ENCODE data around the gene RGS4.

- TF ChIP-seq, protein P1, sequence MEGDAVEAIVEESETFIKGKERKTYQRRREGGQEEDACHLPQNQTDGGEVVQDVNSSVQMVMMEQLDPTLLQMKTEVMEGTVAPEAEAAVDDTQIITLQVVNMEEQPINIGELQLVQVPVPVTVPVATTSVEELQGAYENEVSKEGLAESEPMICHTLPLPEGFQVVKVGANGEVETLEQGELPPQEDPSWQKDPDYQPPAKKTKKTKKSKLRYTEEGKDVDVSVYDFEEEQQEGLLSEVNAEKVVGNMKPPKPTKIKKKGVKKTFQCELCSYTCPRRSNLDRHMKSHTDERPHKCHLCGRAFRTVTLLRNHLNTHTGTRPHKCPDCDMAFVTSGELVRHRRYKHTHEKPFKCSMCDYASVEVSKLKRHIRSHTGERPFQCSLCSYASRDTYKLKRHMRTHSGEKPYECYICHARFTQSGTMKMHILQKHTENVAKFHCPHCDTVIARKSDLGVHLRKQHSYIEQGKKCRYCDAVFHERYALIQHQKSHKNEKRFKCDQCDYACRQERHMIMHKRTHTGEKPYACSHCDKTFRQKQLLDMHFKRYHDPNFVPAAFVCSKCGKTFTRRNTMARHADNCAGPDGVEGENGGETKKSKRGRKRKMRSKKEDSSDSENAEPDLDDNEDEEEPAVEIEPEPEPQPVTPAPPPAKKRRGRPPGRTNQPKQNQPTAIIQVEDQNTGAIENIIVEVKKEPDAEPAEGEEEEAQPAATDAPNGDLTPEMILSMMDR (IDR thresholded peaks at IDR 0.05 in 8 of 11, conservative IDR thresholded peaks at IDR 0.05 in 3 of 11): no peak
- TF ChIP-seq POLR2A (IDR thresholded peaks at IDR 0.05) (no peak), POLR2AphosphoS5 (IDR thresholded peaks at IDR 0.05) (no peak)
These were observed 6.0 kb upstream of the RGS4 start for GRCh38 chr1:163063143-163063542.
